GM19025 (cell line): ENCODE measurements around the gene IGLL1.
"Not testable (repeated sequence)": the region's sequence is repeated elsewhere in the genome, so short reads cannot be mapped to it uniquely, and the experiment has no call there.

Experiments
- ATAC-seq: cut with Tn5 transposase; IDR thresholded peaks from one replicate; pipeline ENCODE4 v1.9.1; 2021; ENCODE audit warnings: mild to moderate bottlenecking, low read depth, moderate library complexity; ENCODE audit not compliant: unreplicated experiment

The IGLL1 gene

GRCh38 chr22:23579870-23580575 is at the start of gene IGLL1:
Gene IGLL1, minus strand, starts transcription at chr22:23580290. Its CDS starts 100 bp downstream, at chr22:23580190.
- no peak for ATAC-seq

DNA sequence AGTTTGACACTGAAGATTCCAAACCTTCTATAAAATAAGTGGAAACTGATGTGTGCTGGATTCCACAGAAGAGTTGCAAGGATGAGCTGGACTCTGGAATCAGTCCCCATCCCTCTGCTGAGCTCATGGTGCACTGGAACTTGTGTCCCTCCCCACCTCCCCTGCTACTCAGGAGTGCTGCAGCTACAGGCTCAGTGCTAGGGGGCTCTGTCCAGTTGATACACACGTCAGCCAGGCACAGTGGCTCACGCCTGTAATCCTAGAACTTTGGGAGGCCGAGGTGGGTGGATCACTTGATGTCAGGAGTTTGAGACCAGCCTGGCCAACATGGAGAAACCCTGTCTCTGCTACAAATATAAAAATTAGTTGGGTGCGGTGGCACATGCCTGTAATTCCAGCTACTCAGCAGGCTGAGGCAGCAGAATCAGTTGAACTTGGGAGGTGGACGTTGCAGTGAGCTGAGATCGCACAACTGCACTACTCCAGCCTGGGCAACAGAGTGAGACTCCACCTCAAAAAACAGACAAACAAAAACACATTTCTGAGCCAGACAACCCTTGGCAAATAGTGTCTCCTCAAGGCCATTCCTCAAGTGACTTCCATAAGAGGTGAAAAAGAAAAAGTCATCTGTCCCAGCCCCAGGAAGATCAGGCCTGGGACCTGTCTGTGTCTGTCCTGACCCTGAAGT is 48.1 kb upstream of the IGLL1 start:
- ATAC-seq = not testable (repeated sequence)

GRCh38 chr22:23627401-23628055 is 47.4 kb upstream of the IGLL1 start:
- ATAC-seq = not testable (repeated sequence)

GRCh38 chr22:23626286-23626975 is 46.3 kb upstream of the IGLL1 start:
- ATAC-seq = no peak

DNA sequence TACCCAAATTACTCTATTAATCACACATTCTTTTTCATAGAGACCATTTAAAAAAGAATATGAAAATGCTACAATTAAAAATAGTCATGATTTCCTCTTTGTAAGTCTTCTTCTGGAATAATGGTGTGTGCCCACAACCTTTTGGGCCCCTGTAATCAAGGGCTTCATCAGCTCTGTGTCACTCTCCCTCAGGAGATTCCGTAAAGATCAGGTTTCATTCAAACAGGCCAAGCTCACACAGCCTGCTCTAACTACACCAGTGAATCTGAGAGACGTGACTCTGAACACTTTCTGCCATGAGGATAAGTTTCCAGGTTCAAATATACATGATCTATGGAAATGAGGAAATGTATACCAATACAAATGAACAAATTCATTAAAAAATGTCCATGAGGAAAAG is 42.5 kb upstream of the IGLL1 start:
- no peak for ATAC-seq

DNA sequence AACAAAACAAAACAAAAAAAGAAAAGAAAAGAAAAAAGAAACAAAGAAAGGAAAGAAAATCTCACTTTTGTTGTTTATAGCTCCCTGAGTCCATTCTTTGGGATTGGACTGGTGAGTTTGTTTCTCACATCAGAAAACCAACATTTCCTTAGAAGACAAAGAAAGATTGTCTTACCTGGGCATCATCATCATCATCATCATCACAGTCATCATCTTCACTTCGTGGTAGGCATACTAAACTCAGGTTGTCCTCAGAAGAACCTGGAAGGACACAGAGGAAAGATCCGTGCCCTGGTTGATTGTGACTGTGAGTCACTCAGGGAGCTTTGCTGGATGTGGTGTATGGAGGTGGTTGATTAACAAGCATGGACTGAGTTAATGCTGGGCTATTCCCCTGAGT is 41.8 kb upstream of the IGLL1 start:
- ATAC-seq = not testable (repeated sequence)

DNA sequence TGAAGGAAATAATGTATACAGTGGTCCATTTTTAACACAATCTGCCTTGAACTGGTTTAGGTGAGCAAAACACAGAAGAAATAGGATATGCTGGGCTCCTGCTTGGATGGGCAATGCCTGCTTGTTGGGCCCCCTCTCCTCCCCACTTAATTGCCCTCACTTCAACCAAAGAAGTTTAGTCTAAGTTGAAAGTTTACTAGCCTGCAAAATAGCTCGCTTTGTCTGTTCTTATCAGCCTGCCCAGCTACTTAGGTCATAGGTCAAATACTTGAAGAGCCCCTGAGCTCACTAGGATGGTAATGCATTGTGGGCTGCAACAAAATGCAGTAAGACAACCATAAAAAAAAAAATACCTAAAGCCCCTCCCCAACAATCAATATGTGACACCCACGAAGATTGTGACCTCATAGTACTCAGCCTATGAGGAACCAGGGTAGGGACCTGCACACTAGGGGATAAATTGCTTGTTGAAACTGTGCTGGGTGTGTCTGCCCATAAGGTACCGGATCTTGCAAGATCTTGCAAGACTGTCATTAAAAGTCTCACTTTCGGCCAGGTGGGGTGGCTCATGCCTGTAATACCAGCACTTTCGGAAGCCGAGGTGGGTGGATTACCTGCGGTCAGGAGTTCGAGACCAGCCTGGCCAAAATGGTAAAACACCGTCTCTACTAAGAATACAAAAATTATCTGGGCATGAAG is 41.1 kb upstream of the IGLL1 start:
- ATAC-seq = no peak

GRCh38 chr22:23613193-23613972 is 33.3 kb upstream of the IGLL1 start:
- ATAC-seq = no peak

GRCh38 chr22:23609983-23610781 is 30.1 kb upstream of the IGLL1 start:
- no peak for ATAC-seq

- no peak for ATAC-seq
Observed at GRCh38 chr22:23608583-23608982, 28.5 kb upstream of the IGLL1 start.

- ATAC-seq = no peak
Observed at GRCh38 chr22:23606204-23607131, 26.4 kb upstream of the IGLL1 start.

GRCh38 chr22:23604939-23605712 is 25.0 kb upstream of the IGLL1 start:
- ATAC-seq = no peak

DNA sequence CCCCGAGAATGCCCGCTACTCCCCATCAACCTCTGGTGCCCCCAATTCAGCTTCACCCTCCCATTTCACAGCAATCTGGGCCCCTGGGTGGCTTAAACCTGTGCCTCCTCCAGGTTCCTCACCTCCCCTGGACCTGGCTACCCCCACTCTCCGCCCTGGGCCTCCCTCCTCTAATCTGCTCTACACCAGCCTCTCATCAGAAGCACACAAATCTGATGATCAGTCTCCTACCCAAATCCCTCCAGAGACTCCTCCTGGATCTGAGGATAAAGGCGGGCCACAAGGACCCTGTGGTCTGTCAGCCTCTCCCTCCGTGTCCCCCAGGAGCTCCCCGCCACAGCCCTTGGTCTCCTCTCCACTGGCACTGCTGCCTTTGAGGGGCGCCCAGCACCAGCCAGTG is 23.2 kb upstream of the IGLL1 start:
- ATAC-seq = no peak

DNA sequence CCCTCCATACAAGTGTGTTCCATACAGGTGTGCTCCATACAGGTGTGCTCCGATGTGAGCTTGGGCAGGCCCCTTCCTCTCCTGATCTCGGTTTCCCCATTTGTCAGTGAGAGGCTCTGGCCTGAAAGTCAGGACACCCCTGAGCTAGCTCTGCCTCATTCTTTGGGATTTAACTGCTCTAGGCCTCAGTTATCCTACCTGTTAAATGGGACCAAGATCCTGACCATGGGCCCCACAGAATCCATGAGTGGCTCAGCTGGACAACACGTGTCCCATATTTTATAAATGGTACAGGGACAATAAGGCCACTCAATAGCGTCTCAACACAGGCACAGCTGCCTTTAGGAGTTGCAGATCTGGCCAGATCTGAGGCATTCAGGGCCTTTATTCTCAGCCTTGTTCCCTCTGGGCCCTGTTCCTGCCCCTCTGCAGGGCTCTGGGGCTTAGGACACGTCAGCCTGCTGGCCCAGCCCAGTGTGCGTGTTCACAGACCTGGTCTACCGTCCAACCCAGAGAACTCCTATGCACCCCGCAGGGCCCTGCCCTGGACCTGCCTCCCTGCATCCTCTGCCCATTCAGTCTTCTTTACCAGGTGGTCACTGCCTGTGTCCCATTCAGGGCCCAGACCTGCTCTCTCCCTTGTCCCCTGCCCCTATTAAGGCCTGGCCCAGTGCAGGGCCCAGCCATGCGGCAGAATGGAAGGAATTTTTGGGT is 18.9 kb upstream of the IGLL1 start:
- ATAC-seq = no peak

DNA sequence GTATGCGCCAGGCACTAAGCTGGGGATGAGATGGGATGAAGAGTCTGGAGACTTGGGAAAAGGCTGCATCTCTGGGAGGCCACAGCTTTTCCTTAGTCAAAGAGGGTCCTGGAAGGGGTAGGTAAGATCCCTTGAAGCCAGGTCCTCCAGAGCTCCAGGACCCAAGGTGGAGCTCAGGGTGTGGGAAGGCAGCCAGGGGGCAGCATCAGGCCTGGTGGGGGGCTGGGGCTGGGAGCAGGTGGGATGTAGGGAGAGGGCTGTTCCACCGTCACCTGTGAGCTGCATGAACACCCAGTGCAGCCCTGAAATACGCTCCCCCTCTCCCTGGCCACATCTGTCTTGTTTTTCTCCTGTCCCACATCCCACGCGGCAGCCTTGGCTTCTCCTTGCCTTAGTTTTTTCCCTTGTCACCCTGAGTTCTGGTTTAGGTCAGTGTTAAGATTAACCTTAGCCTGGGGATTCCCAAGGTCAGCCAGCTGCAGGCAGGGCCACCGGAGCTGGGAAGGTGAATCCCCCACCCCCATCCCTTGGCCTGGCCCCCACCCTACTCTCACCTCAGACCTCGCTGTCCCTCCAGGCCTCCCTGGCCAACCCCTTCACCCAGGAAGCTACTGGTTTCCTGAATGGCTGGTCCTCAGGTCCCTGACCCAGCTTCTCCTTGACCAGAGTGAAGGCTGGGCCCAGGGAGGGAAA is 17.6 kb upstream of the IGLL1 start:
- ATAC-seq = not testable (repeated sequence)

DNA sequence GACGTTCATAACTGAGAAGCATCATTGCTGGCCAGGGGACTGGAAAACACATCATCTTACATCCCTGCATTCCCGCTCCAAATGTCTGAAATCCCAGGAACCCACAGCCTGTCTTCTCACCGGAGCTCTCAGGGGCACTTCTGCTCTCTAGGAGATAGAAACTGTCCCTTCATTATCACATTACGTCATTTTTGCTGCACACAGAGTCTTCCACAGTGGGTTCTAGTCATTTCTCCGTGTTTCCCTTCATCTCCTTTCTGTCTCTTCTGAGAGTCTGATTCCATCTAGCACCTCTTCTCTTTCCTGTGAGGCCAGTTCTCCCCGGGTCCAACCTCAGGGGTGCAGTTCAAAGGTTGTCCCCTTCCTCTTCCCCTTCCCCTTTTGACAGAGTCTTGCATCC is 15.8 kb upstream of the IGLL1 start:
- not testable (repeated sequence) for ATAC-seq
